Activated naive CD8-positive, alpha-beta T cell treated with anti-CD3 and anti-CD28 coated beads, Interleukin-2, amount 10 ng/mL, durations not matched to agents 7 days and 5 days (primary cell): Measurements from ENCODE around the gene EBPL. TPM values are rescaled to one million over a fixed set of nuclear protein-coding genes. Genes with fewer than 3 reads are reported as not detected.
"Not testable (repeated sequence)": the region's sequence is repeated elsewhere in the genome, so short reads cannot be mapped to it uniquely, and the experiment has no call there.

ENCODE experiments used
- ATAC-seq: fragments of 150-1000 bp; cut with Tn5 transposase; one replicate; pipeline ENCODE4 v1.10.0; 2021; ENCODE audit warnings: low read depth, moderate library complexity
- POLR2A ChIA-PET: fragments of 350-600 bp; sonication (Branson Sonifier 250); formaldehyde crosslinking; loops from one replicate; lab custom pipeline; 2021; ENCODE audit warnings: antibody characterized with exemption; lab: Charles Lee
- DNase-seq: peaks from one replicate; pipeline ENCODE4 v3.0.0; 2021
- H3K27ac Mint-ChIP-seq: one replicate; pipeline ENCODE4 v1.8.0; 2022; ENCODE audit warnings: mild to moderate bottlenecking, mixed read lengths
- H3K27me3 Mint-ChIP-seq: one replicate; pipeline ENCODE4 v1.8.0; 2022; ENCODE audit warnings: mild to moderate bottlenecking, moderate library complexity, mixed read lengths
- H3K36me3 Mint-ChIP-seq: one replicate; pipeline ENCODE4 v1.8.0; 2021; ENCODE audit warnings: mild to moderate bottlenecking, mixed read lengths
- H3K4me1 Mint-ChIP-seq: one replicate; pipeline ENCODE4 v1.8.0; 2021; ENCODE audit warnings: mixed read lengths
- H3K4me3 Mint-ChIP-seq: one replicate; pipeline ENCODE4 v1.8.0; 2022; ENCODE audit warnings: mild to moderate bottlenecking, moderate library complexity, mixed read lengths
- H3K9me3 Mint-ChIP-seq: one replicate; pipeline ENCODE4 v1.8.0; 2021; ENCODE audit warnings: mixed read lengths
- total RNA-seq, 2 experiments: library from RNA; stranded (reverse); gene quantifications; one replicate each; pipeline ENCODE4 v1.2.3, GENCODE V29; 2021

Gene EBPL
- total RNA-seq = 10 to 100 TPM; 26.0 to 28.0 TPM

- peak; percentile 91 for DNase-seq
- H3K27me3 Mint-ChIP-seq = no peaks in the 10 kb centered on the region
- peak within 1 kb of the TSS; percentile 77 for H3K27ac Mint-ChIP-seq
Observed at GRCh38 chr13:49690995-49691784, at the start of gene EBPL. Gene EBPL (minus strand): TSS chr13:49691486. CDS start chr13:49691424, 62 bp downstream.

DNA sequence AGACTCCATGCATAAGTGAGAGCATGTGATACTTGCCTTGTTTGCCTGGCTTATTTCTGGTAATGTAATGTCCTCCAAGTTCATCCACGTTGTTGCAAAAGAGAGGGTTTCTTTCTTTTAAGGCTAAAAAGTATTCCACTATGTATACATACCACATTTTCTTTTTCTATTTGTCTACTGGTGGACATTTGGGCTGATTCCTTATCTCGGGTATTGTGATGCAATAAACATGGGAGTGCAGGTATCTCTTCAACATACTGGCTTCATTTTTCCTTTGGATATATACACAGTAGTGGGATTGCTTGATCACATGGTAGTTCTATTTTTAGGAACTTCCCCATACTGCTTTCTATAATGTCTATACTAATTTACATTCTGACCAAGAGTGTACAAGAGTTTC, 49.6 kb upstream of the EBPL start:
- Mint-ChIP-seq H3K4me1 (peaks cover 7% of the 10 kb centered on the region), H3K27me3 (no peaks in the 10 kb centered on the region), H3K4me3 (no peak overlapping the region), H3K9me3 (no peaks in the 10 kb centered on the region), H3K27ac (no peak overlapping the region), H3K36me3 (peaks cover 25% of the 10 kb centered on the region)
- POLR2A ChIA-PET = no interaction called here
- no peak for ATAC-seq
- no peak for DNase-seq

More at GRCh38 chr13:49690995-49691784, at the start of gene EBPL:
- peaks cover 10% of the 10 kb centered on the region for H3K36me3 Mint-ChIP-seq
- peak within 1 kb of the TSS; percentile 80 for H3K4me3 Mint-ChIP-seq
- no peaks in the 10 kb centered on the region for H3K9me3 Mint-ChIP-seq
- peak; percentile 99 for ATAC-seq
- POLR2A ChIA-PET = interaction anchor here (0.6 to 1.4 kb wide), 7 partner anchors 10 to 1220 kb away, joined by 3 to 20 read pairs (median 3); partner anchors contain the start of genes CAB39L and KPNA3
- peaks cover 21% of the 10 kb centered on the region for H3K4me1 Mint-ChIP-seq

DNA sequence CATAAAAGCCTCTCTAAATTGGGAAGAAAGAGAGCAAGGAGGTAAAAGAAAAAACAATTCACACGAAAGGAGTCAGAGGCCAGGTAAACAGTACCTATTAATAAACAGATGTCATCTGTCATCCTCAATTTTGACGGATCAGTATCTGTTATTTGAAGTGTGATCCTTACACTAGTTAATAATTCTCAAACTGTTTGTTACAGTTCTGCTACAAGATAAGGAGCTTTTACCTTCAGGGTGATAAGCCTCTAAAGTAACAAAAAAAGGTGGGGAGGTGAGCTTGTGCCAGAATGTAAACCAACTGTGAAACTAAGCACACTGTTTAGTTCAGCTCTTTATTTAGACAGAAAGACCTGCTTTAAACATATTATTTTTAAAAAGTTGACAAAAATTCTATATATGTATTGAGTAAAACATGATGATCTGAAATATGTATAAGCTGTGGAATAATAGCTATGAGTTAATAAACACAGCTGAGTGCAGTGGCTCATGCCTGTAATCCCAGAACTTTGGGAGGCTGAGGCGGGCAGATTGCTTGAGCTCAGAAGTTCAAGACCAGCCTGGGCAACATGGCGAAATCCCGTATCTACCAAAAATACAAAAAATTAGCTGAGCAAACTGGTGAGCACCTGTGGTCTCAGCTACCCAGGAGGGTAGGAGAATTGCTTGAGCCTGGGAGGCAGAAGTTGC, 48.4 kb upstream of the EBPL start:
- ATAC-seq (no peak), DNase-seq (no peak)
- no peaks in the 10 kb centered on the region for H3K9me3 Mint-ChIP-seq
- H3K4me1 Mint-ChIP-seq = peaks cover 7% of the 10 kb centered on the region
- no peak overlapping the region for H3K27ac Mint-ChIP-seq
- POLR2A ChIA-PET = interaction anchor here (0.5 to 1.1 kb wide), 2 partner anchors 48 to 229 kb away, joined by 3 read pairs; partner anchors contain the start of gene EBPL
- no peaks in the 10 kb centered on the region for H3K27me3 Mint-ChIP-seq
- peaks cover 18% of the 10 kb centered on the region for H3K36me3 Mint-ChIP-seq
- H3K4me3 Mint-ChIP-seq = no peak overlapping the region

- H3K36me3 Mint-ChIP-seq = peaks cover 12% of the 10 kb centered on the region
- H3K27ac Mint-ChIP-seq = no peak overlapping the region
- ATAC-seq (no peak), DNase-seq (no peak)
- H3K4me1 Mint-ChIP-seq = no peaks in the 10 kb centered on the region
- H3K27me3 Mint-ChIP-seq = no peaks in the 10 kb centered on the region
- POLR2A ChIA-PET = no interaction called here
- H3K9me3 Mint-ChIP-seq = no peaks in the 10 kb centered on the region
- no peak overlapping the region for H3K4me3 Mint-ChIP-seq
Observed at GRCh38 chr13:49733181-49733951, 42.1 kb upstream of the EBPL start.

DNA sequence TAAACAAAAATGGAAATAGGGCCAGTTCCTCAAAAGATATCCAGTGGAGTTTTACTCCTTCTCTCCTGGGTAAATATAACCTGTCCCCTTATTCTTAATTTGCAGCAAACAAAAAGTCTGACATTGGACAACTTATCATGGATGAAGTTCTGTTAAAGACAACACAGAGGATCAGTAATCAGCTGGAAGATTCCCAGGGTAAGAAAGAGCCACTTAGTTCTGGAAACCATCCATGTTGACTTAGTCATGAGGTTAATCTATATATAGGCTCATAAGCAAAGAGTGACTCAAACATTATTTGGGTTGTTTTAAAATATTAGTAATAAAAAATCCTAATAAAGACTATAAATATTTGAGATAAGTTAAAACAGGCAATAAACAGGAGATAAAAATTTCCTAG, 40.5 kb upstream of the EBPL start:
- Mint-ChIP-seq H3K9me3 (no peaks in the 10 kb centered on the region), H3K27me3 (no peaks in the 10 kb centered on the region), H3K36me3 (peaks cover 23% of the 10 kb centered on the region), H3K4me1 (no peaks in the 10 kb centered on the region), H3K27ac (no peak overlapping the region), H3K4me3 (no peak overlapping the region)
- no peak for DNase-seq
- POLR2A ChIA-PET = interaction anchor here (0.6 to 0.7 kb wide), 3 partner anchors 19 to 180 kb away, joined by 3 to 8 read pairs (median 3); no protein-coding TSS in a partner anchor
- ATAC-seq = no peak

- H3K9me3 Mint-ChIP-seq = peaks cover 6% of the 10 kb centered on the region
- H3K4me1 Mint-ChIP-seq = no peaks in the 10 kb centered on the region
- peaks cover 58% of the 10 kb centered on the region for H3K36me3 Mint-ChIP-seq
- ATAC-seq = no peak
- H3K27me3 Mint-ChIP-seq = no peaks in the 10 kb centered on the region
- no peak overlapping the region for H3K4me3 Mint-ChIP-seq
- POLR2A ChIA-PET = no interaction called here
- H3K27ac Mint-ChIP-seq = no peak overlapping the region
- DNase-seq = no peak
Observed at GRCh38 chr13:49716615-49717014, 25.3 kb upstream of the EBPL start.

DNA sequence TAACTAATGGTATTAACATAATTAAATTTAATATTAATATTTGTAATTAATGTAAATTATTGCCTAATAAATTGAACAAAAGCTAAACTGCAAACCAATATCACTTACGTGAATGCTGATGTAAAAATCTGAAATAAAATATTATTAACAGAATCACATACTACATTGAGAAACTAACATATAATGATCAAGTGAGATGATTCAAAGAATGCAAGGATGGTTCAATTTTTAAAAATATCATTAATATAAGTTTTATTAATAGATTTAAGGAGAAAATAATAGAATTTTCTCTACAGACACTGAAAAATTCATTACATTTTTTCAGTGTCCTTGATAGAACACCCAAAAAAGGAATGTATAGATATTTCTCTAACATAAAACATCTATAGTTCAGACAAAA, 23.5 kb upstream of the EBPL start:
- Mint-ChIP-seq H3K9me3 (peaks cover 6% of the 10 kb centered on the region), H3K27me3 (no peaks in the 10 kb centered on the region), H3K4me1 (no peaks in the 10 kb centered on the region), H3K27ac (no peak overlapping the region), H3K36me3 (peaks cover 61% of the 10 kb centered on the region), H3K4me3 (no peak overlapping the region)
- POLR2A ChIA-PET = no interaction called here
- DNase-seq = no peak
- ATAC-seq = no peak

DNA sequence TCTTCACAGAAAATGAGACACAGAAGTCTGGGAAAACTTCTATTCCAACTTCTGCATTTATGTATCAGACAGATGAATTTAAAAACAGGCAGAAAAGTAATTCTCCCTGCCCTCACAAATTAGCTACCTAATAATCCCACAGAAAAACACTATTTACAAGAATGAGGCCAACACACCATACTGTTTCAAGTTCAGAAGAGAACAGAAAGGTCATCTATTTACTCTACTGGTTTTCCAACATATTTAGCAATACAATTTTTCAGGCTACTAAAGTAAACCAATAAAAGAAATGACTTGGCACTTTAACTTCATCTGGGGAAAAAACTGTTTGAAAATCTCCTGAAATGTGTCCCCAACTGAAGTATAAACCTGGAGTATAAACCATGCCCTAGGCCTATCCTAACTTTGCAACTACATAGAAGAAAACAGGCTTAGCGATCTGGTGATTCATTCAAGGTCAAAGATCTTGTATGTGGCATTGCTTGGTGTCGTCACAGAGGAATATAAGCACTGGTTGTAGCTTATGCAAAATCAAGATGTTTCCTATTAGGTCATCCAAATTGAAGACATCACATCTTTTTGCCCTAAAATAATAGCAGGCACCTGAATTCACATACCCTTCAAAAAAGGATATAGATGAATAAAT, 20.1 kb upstream of the EBPL start:
- Mint-ChIP-seq H3K9me3 (peaks cover 6% of the 10 kb centered on the region), H3K27ac (no peak overlapping the region), H3K27me3 (no peaks in the 10 kb centered on the region), H3K4me3 (no peak overlapping the region), H3K4me1 (no peaks in the 10 kb centered on the region), H3K36me3 (peaks cover 50% of the 10 kb centered on the region)
- ATAC-seq (no peak), DNase-seq (no peak)
- POLR2A ChIA-PET = no interaction called here

DNA sequence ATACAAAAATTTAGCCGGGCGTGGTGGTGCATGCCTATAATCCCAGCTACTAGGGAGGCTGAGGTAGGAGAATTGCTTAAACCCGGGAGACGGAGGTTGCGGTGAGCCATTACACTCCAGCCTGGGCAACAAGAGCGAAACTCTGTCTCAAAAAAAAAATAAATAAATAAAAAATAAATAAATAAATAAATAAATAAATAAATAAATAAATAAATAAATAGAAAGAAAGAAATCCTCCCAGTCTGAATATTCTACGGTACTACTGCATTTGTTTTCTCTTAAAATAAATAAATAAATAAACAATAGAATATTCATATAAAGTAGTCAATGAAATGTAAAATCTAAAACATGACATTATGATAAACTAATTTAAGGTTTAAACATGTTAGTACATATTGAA, 13.0 kb upstream of the EBPL start:
- H3K27me3 Mint-ChIP-seq, ATAC-seq, H3K4me3 Mint-ChIP-seq, H3K9me3 Mint-ChIP-seq, H3K4me1 Mint-ChIP-seq, DNase-seq, H3K27ac Mint-ChIP-seq, POLR2A ChIA-PET: not testable (repeated sequence)
- H3K36me3 Mint-ChIP-seq = peaks cover 18% of the 10 kb centered on the region

DNA sequence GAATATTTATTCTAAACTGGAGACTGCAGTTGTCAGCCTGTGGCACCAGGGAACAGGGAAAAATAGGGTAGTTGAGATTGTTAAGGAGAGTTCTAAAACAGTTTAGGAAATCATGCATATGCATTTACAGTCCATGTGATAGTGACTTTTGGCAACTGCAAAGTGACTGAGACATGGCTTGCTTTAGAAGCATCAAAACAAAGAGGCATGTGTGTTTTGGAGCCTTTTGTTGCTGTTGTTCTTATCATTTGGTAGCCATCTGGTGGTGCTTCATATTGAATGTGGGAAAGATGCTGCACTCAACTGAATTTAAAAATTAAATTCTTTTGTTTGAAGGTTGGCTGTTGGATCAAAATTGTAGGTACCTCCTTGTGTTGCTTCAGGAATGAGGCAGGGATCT, 10.2 kb upstream of the EBPL start:
- DNase-seq (no peak), ATAC-seq (no peak)
- Mint-ChIP-seq H3K4me3 (no peak overlapping the region), H3K9me3 (no peaks in the 10 kb centered on the region), H3K27me3 (no peaks in the 10 kb centered on the region), H3K36me3 (peaks cover 13% of the 10 kb centered on the region), H3K27ac (no peak overlapping the region), H3K4me1 (no peaks in the 10 kb centered on the region)
- POLR2A ChIA-PET = no interaction called here

DNA sequence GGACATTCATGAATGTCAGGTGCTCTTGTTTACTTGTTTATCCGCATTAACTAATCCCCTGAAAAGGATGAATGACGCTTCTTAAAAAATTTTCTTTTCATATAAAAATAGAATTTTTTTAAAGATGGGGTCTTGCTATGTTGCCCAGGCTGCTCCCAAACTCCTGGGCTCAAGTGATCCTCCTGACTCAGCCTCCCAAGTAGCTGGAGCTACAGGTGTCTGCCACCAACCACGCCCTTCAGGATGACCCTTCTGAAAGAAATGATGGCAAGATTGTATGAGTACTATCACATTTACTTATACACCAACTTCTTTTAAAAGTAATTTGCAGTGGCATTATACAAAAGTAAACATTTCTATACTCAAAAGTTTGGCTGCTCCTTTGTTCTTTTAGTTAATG, 6.2 kb upstream of the EBPL start:
- Mint-ChIP-seq H3K27me3 (no peaks in the 10 kb centered on the region), H3K36me3 (peaks cover 12% of the 10 kb centered on the region), H3K27ac (no peak overlapping the region), H3K4me3 (no peak overlapping the region), H3K4me1 (peaks cover 4% of the 10 kb centered on the region), H3K9me3 (no peaks in the 10 kb centered on the region)
- POLR2A ChIA-PET = no interaction called here
- ATAC-seq (no peak), DNase-seq (no peak)

GRCh38 chr13:49694446-49694845, 3.2 kb upstream of the EBPL start:
- DNase-seq (no peak), ATAC-seq (no peak)
- Mint-ChIP-seq H3K4me3 (no peak overlapping the region), H3K4me1 (peaks cover 16% of the 10 kb centered on the region), H3K27me3 (no peaks in the 10 kb centered on the region), H3K9me3 (no peaks in the 10 kb centered on the region), H3K36me3 (peaks cover 3% of the 10 kb centered on the region), H3K27ac (no peak overlapping the region)
- POLR2A ChIA-PET = interaction anchor here (1.3 kb wide), 1 partner anchor 97 kb away, joined by 3 read pairs; no protein-coding TSS in a partner anchor

DNA sequence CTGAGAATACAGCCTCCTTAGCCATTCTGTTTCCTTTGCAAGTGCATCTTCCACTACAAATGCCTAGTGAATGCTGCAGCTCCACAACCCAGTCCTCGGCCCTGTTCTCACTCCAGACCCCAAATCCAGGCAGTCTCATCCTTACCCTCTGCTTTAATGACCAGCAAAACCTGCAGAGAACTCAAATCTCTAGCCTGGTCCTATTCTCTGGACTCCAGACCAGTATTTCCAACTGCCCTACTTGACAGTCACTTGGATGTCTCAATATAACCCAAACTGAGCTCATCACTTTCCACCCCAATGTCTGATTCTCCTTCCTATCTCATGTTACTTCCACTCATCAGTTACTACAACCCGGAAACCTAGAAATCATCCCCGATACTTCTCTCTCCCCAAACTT, 2.6 kb upstream of the EBPL start:
- Mint-ChIP-seq H3K4me1 (peaks cover 16% of the 10 kb centered on the region), H3K36me3 (peaks cover 4% of the 10 kb centered on the region), H3K4me3 (no peak overlapping the region), H3K27ac (no peak overlapping the region), H3K9me3 (no peaks in the 10 kb centered on the region), H3K27me3 (no peaks in the 10 kb centered on the region)
- POLR2A ChIA-PET = interaction anchor here (1.3 kb wide), 1 partner anchor 98 kb away, joined by 3 read pairs; no protein-coding TSS in a partner anchor
- ATAC-seq (no peak), DNase-seq (no peak)
